Occipital lobe (tissue), 2 donors: ENCODE measurements around the gene C11orf71. TPM values are rescaled to one million over a fixed set of nuclear protein-coding genes. Genes with fewer than 3 reads are reported as not detected.

Experiments used
- DNase-seq: peaks from one replicate; lab custom pipeline; 2025; lab: John Stamatoyannopoulos, UW
- total RNA-seq: library from RNA; depleted of rRNA; stranded (reverse); fragments of >200 nt; gene quantifications from one replicate; pipeline ENCODE4 v1.2.3, GENCODE V29; 2014

The C11orf71 gene
- total RNA-seq, 1 donor from 2014 or later: 14.7 TPM

- no peak for DNase-seq
Observed at GRCh38 chr11:114399490-114400215, 658 bp downstream of the C11orf71 start.

GRCh38 chr11:114398303-114398920, 1.9 kb downstream of the C11orf71 start:
- DNase-seq: no peak

GRCh38 chr11:114397349-114397982, 2.8 kb downstream of the C11orf71 start:
- DNase-seq: no peak

- DNase-seq: no peak
Observed at GRCh38 chr11:114396916-114397315, 3.4 kb downstream of the C11orf71 start.

GRCh38 chr11:114395736-114396135, 4.6 kb downstream of the C11orf71 start:
- DNase-seq: no peak

- DNase-seq: no peak
Observed at GRCh38 chr11:114392735-114393667, 7.3 kb downstream of the C11orf71 start.

GRCh38 chr11:114386545-114386944, 13.8 kb downstream of the C11orf71 start:
- DNase-seq: no peak

GRCh38 chr11:114386131-114386530, 14.2 kb downstream of the C11orf71 start:
- DNase-seq: no peak

GRCh38 chr11:114384487-114384886, 15.8 kb downstream of the C11orf71 start:
- no peak for DNase-seq

GRCh38 chr11:114382509-114382908, 17.8 kb downstream of the C11orf71 start:
- no peak for DNase-seq

- no peak for DNase-seq
Observed at GRCh38 chr11:114379394-114380069, 20.8 kb downstream of the C11orf71 start.

- peak; percentile 9 for DNase-seq
Observed at GRCh38 chr11:114377612-114378267, 22.6 kb downstream of the C11orf71 start.

GRCh38 chr11:114375052-114375451, 25.3 kb downstream of the C11orf71 start:
- DNase-seq: no peak

- DNase-seq: no peak
Observed at GRCh38 chr11:114368918-114369680, 31.2 kb downstream of the C11orf71 start.

- no peak for DNase-seq
Observed at GRCh38 chr11:114367244-114367957, 32.9 kb downstream of the C11orf71 start.

- DNase-seq: no peak
Observed at GRCh38 chr11:114366331-114367243, 33.7 kb downstream of the C11orf71 start.

- DNase-seq: no peak
Observed at GRCh38 chr11:114362958-114363357, 37.4 kb downstream of the C11orf71 start.

- DNase-seq: no peak
Observed at GRCh38 chr11:114362326-114362725, 38.0 kb downstream of the C11orf71 start.
